Activated CD8-positive, alpha-beta memory T cell treated with anti-CD3 and anti-CD28 coated beads, Interleukin-2, amount 50 U/mL, for 24 hours (primary cell): ENCODE results near the gene STX11.
"Not testable (repeated sequence)": the region's sequence is repeated elsewhere in the genome, so short reads cannot be mapped to it uniquely, and the experiment has no call there.

Source experiments
- DNase-seq: peaks from one replicate; pipeline ENCODE4 v3.0.0-alpha.2; 2020; ENCODE audit errors: extremely low read depth

Gene STX11

GRCh38 chr6:144149894-144150709, at the start of gene STX11:
Gene STX11, plus strand, starts transcription at chr6:144150517. Its CDS starts 36,111 bp downstream, at chr6:144186628.
- DNase-seq = no peak

- DNase-seq = no peak
These were observed 47.2 kb upstream of the STX11 start for GRCh38 chr6:144103026-144103563.

- DNase-seq = no peak
These were observed 45.8 kb upstream of the STX11 start for GRCh38 chr6:144104488-144104887.

- no peak for DNase-seq
These were observed 45.3 kb upstream of the STX11 start for GRCh38 chr6:144104898-144105487.

GRCh38 chr6:144106206-144106605, 44.1 kb upstream of the STX11 start:
- no peak for DNase-seq

GRCh38 chr6:144110210-144110609, 40.1 kb upstream of the STX11 start:
- DNase-seq = no peak

DNA sequence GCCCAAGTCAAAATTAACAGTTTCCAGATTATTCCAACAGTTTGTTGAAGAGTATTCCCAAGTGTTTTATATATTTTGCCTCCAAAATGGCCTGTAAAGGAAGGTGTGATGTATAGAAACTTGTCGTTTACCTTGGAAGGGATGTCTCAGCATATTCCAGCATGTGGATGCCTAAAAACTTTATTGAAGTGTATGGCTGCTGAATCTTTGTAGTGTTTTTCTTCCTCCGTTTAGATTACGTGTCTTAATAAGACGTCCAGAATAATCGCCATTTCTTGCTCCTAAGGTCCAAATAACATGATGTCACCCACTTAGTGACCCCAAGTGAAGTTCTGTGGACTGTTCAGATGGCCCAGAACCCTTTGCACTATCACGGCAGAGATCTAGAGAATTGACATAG, 37.0 kb upstream of the STX11 start:
- no peak for DNase-seq

DNA sequence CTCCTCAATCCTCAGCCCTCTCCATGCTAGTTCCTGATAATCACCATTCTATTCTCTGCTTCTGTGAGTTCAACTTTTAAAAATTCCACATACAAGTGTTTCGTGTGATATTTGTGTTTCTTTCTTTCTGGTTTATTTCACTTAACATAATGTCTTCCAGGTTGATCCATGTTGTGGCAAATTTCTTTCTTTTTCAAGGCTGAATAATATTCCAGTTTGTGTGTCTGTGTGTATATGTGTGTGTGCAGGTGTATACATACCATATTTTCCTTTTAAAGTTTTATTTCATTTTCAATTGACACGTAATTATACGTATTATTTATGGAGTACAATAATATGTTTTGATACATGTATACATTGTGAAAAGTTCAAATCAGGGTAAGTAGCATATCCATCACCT, 35.1 kb upstream of the STX11 start:
- no peak for DNase-seq

- no peak for DNase-seq
These were observed 30.9 kb upstream of the STX11 start for GRCh38 chr6:144119376-144119775.

GRCh38 chr6:144122861-144123260, 27.5 kb upstream of the STX11 start:
- no peak for DNase-seq

- no peak for DNase-seq
These were observed 26.9 kb upstream of the STX11 start for GRCh38 chr6:144123421-144123820.

DNA sequence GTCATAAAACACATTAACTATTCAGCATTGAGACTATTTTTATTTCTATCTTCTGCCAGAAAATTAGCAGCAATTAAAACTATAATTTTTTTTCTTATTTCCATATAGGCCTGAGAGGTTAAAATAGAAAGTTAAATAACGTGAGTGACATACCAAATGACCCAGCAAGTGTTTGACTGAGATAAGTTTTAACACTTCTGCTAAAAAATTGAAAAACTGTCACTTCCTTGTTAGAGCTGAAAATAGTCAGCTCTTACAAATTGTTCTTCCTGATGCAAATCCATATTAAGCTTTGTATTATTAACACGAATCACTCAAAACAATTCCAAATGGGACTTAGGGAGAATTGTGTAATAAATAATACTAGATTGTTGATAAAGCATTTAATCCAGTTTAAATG, 26.5 kb upstream of the STX11 start:
- DNase-seq = no peak

DNA sequence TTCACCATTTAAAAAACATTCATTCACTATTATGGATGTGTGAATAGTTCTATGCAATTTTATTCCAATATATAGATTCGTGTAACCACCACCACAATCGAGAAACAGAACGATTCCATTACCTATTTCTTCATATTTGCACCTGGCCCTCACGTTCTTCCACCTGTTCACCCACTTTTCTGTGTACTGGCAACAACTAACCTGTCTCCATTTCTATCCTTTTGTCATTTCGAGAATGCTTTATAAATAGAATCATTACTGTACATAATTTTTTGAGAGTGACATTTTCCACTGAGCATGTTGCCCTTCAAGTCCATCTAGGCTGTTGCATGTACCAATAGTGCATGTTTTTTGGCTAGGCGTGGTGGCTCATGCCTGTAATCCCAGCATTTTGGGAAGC, 23.2 kb upstream of the STX11 start:
- DNase-seq = no peak

GRCh38 chr6:144129469-144129868, 20.8 kb upstream of the STX11 start:
- no peak for DNase-seq

DNA sequence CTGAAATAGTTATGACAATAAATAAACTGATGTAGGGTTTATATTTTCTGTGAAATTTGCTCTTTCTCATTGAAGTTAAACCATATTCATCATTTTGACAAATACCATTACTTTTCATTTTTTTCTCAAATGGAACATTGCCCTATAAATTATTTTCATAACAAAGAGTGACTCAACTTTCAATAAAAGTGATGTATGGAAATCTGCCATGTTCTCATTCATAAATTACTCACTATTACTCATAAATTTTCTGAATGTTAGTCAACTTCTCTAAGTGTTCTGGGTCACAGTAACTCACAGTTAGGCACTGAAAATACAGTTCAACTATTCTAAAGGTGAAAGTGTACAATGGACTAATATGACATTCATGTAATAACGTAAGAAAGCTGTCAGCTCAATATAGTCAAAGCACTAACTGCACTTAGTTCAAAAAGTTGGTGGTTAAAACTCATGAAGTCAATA, 19.0 kb upstream of the STX11 start:
- no peak for DNase-seq

DNA sequence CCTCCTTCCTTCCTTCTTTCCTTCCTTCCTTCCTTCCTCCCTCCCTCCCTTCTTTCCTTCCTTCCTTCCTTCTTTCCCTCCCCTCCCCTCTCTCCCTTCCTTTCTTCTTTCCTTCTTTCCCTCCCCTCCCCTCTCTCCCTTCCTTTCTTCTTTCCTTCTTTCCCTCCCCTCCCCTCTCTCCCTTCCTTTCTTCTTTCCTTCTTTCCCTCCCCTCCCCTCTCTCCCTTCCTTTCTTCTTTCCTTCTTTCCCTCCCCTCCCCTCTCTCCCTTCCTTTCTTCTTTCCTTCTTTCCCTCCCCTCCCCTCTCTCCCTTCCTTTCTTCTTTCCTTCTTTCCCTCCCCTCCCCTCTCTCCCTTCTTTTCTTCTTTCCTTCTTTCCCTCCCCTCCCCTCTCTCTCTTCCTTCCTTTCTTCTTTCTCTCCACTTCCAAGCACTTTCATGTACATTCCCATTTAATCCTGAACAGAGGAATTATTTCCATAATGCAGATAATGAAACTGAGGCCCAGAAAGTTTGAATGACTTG, 18.1 kb upstream of the STX11 start:
- not testable (repeated sequence) for DNase-seq

DNA sequence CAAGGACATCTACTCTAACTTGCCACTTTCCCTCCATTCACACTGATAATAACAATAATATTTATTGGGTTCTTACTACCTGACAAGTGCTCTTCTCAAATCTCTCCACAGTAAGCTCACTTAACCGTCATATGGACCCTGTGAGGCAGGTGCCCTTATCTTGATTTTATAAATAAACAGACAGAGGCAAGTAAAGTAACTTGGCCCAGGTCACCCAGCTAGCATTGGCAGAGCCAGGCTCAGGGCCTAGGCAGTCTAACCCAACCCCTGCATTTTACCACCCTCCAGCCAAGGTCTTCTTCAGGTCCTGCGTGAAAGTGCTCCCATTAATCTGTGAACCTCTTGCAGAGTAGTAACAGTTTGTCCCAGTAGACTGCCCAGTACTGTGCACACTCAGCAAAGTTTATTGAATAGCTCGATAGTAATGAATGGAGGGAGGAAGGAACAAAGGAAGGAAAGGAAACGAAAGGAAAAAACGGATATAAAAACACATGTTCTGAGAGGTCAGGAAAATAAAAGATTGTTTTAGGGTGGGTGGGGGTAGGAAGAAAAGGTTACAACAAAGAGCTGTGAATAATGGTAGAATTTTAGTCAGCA, 17.0 kb upstream of the STX11 start:
- DNase-seq = no peak

DNA sequence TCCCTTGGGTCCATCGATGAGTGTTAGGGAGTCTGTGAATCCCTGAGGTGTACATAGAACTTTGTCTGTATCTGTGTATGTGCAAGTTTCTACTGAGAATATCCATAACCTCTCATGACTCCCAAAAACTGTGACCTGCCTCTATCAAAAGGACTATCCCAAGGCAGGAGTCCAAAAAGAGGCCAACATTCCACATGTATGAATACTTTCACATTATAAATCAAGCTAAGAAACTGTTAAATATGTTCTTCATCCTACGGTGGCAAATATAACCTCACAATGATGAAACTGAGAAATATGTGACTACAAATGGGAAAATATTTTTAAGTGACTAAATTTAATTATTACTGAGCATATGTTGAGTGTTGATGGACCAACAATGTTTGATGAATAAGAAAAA, 16.1 kb upstream of the STX11 start:
- no peak for DNase-seq

- DNase-seq = no peak
These were observed 15.6 kb upstream of the STX11 start for GRCh38 chr6:144134737-144135136.

DNA sequence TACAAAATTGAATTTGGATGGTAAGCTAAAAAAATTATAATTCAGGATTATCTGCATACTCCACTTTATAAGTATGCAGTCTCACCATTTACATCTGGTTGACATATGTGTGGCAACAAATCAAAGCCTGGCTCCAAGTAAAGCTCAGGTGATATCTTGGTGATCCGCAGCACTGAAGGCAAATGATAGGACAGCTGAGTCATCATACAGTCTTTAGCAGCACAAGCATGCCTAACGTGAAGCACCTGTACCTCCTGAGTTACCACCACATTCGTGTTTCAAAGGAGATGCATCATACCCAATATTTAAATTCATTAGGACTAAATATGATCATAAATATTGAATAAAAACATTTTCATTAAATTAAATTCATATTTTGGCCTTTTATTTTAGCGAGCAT, 11.8 kb upstream of the STX11 start:
- no peak for DNase-seq

GRCh38 chr6:144139817-144140216, 10.5 kb upstream of the STX11 start:
- no peak for DNase-seq

- no peak for DNase-seq
These were observed 9.4 kb upstream of the STX11 start for GRCh38 chr6:144140867-144141266.

DNA sequence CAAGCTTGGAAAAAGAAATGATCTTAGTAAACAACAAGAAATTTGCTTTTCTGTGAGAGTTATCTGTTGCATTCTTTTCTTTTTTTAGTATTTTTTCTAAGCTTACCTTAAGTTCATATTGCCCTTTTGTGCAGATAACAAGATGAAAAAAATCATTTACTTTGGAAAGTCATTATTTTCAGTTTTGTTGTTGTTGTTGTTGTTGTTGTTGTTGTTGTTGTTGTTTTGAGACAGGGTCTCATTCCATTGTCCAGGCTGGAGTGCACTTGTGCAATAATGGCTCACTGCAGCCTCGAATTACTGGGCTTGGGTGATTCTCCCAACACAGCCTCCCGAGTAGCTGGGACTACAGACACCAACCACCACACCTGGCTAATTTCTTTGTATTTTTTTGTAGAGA, 8.8 kb upstream of the STX11 start:
- no peak for DNase-seq
